Measurements from ENCODE around the gene PTPRG. TPM values are rescaled to one million over a fixed set of nuclear protein-coding genes. Genes with fewer than 3 reads are reported as not detected.

Gene PTPRG
- total RNA-seq, 2 donors from 2014 or later = 33.9 to 39.2 TPM

DNA sequence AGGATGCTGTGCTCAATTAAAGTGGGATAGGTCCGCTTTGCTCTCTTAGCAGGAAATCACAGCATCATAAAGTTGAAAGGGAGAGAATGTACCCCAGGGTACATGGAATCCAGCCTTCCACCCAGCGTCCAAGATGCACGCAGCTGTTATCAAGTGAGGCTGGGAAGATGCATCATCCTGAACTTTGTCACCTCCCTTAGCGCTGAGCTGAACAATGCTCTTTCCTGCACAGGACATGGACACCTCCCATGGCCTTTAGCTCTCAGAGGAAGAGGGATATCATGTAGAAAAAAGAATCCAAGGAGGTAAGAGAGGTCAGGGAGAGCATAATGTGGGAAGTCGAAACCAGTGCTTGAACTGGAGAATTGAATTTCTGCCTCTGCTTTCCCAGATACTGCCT lies 619.1 kb downstream of the PTPRG start:
- H3K36me3 ChIP-seq = no peaks in the 10 kb centered on the region
- no peak overlapping the region for H3K4me3 ChIP-seq
- H3K27ac ChIP-seq = no peak overlapping the region
- peaks cover 0 to 25% of the 10 kb centered on the region in 2 donors for H3K4me1 ChIP-seq
- DNase-seq (ENCODE audit: low spot score) = no peak
- no peaks in the 10 kb centered on the region for H3K9me3 ChIP-seq
- no peaks in the 10 kb centered on the region for H3K27me3 ChIP-seq
- TF ChIP-seq, protein P1, sequence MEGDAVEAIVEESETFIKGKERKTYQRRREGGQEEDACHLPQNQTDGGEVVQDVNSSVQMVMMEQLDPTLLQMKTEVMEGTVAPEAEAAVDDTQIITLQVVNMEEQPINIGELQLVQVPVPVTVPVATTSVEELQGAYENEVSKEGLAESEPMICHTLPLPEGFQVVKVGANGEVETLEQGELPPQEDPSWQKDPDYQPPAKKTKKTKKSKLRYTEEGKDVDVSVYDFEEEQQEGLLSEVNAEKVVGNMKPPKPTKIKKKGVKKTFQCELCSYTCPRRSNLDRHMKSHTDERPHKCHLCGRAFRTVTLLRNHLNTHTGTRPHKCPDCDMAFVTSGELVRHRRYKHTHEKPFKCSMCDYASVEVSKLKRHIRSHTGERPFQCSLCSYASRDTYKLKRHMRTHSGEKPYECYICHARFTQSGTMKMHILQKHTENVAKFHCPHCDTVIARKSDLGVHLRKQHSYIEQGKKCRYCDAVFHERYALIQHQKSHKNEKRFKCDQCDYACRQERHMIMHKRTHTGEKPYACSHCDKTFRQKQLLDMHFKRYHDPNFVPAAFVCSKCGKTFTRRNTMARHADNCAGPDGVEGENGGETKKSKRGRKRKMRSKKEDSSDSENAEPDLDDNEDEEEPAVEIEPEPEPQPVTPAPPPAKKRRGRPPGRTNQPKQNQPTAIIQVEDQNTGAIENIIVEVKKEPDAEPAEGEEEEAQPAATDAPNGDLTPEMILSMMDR (IDR thresholded peaks at IDR 0.05) = no peak

DNA sequence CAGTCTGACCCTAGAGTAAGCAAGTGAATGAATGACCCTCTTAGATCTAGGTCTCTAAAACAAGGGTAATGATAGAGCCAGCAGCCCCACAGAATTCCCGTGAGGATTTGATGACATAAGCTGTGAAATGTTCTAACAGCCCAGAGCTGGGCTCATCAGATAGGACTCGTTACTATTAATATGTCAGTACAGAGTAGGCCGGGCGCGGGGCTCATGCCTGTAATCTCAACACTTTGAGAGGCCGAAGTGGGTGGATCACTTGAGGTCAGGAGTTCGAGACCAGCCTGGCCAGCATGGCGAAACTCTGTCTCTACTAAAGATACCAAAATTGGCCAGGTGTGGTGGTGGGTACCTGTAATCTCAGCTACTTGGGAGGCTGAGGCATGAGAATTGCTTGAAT lies 621.7 kb downstream of the PTPRG start:
- TF ChIP-seq, protein P1 (IDR thresholded peaks at IDR 0.05) = no peak

DNA sequence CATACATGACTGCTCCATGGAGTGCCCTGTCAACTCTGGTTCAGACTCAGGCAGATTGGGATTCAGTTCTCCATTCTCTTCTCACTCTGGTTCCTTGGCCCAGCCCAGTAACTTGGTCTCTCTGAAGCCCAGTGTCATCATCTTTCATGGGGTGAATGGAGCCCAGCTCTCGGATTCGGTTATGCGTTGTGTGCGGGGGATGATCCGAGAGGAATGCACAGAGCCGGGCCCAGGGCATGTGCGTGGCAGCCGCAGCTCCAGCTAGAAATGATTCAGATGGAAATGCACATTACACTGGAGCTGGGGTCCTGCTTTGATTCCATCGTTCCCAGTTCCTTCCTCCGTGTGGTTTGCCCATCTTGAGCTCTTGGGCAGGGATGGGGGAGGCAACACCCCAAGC lies 622.6 kb downstream of the PTPRG start:
- H3K36me3 ChIP-seq = no peaks in the 10 kb centered on the region
- no peak for DNase-seq (ENCODE audit: low spot score)
- peaks cover 0 to 41% of the 10 kb centered on the region in 2 donors for H3K4me1 ChIP-seq
- TF ChIP-seq, protein P1 (IDR thresholded peaks at IDR 0.05) = no peak
- no peaks in the 10 kb centered on the region for H3K9me3 ChIP-seq
- no peaks in the 10 kb centered on the region for H3K27me3 ChIP-seq
- no peak overlapping the region for H3K4me3 ChIP-seq
- H3K27ac ChIP-seq = no peak overlapping the region

More for the DNA sequence above, 621.7 kb downstream of the PTPRG start:
- Histone ChIP-seq H3K36me3 (no peaks in the 10 kb centered on the region), H3K4me1 (peaks cover 0 to 36% of the 10 kb centered on the region in 2 donors), H3K27me3 (no peaks in the 10 kb centered on the region), H3K4me3 (no peak overlapping the region), H3K27ac (no peak overlapping the region), H3K9me3 (no peaks in the 10 kb centered on the region)
- no peak for DNase-seq (ENCODE audit: low spot score)

DNA sequence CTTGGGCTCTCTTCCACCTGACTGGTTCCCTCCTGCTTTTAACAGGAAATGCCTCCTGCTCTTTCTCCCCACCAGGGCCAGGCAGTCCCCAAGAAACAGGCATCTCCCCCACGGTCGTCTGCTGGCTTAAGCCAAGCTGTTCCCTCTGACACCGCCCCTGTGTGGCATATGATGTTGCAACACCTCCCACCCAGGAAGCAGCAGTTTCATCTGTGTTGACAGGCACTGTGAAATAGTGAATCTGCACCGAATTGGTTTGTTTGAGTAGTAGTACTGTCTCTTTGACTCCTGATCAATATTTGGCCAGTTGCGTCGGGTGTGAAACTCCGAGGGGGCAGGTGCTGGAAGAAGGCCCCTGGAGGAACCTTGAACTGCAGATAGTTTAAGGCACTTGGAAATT lies 623.2 kb downstream of the PTPRG start:
- Histone ChIP-seq H3K4me3 (no peak overlapping the region), H3K27ac (no peak overlapping the region), H3K27me3 (no peaks in the 10 kb centered on the region), H3K36me3 (no peaks in the 10 kb centered on the region), H3K4me1 (peaks cover 0 to 38% of the 10 kb centered on the region in 2 donors), H3K9me3 (no peaks in the 10 kb centered on the region)
- TF ChIP-seq, protein P1 (IDR thresholded peaks at IDR 0.05) = no peak
- no peak for DNase-seq (ENCODE audit: low spot score)

DNA sequence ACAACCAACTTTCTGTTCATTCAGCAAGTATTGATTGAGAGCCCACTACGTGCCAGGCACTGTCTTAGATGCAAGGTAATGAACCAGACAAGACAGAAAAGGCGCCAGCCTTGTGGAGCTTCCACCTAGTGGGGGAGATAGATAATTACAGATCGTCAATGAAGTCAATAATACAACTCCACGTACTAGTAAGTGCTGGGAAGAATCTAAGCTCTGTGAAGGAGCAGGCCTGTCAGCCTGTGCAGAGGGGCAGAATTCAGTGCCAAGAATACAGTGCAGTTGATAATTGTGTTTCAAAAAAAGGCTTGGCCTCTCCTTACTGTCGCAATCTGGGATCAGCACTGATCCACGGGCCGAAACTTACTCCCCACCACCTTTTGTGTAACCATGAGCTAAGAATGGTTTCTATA lies 625.7 kb downstream of the PTPRG start:
- Histone ChIP-seq H3K4me3 (no peak overlapping the region), H3K36me3 (peaks cover 4% of the 10 kb centered on the region), H3K27ac (peak overlapping the region; percentile 35 to 71), H3K27me3 (no peaks in the 10 kb centered on the region), H3K4me1 (peaks cover 0 to 24% of the 10 kb centered on the region in 2 donors), H3K9me3 (no peaks in the 10 kb centered on the region)
- TF ChIP-seq, protein P1 (IDR thresholded peaks at IDR 0.05) = peak; percentile 40 to 71
- no peak for DNase-seq (ENCODE audit: low spot score)

DNA sequence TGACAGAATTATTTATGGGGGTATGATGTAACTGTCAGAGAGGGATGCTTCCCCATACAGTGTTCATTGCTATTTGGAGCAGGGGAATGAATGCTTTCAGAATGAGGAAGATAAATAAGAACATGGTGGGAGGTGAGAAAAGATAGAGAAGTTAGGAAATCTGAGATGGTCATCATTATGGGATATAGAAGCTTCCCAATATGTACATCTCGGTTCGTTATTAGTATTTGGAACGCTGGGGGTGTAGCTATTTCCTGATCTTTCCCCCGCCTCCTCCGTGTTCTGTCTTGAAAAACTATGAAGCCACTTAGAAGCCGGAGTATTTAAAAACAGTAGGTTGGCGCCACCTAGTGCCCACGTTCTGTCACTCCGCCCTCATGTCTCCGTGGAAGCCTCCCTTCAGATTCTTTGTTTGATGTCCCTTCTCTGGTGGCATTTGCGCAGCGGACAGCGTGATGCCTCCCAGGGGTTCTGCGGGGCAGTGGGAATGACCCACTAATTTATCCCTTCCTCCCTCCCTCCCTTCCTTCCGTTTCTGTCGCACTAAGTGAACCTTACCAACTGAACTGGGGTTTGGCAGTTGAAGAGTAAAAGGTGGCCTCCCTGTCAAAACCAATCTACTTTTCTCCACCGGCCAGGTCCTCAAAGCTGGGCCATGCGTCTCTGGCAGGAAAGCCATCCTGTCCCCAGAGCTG lies 627.5 kb downstream of the PTPRG start:
- no peak overlapping the region for H3K4me3 ChIP-seq
- TF ChIP-seq, protein P1 (IDR thresholded peaks at IDR 0.05) = peak; percentile 81 to 89
- peak; percentile 87 for DNase-seq (ENCODE audit: low spot score)

More for the DNA sequence above, 627.5 kb downstream of the PTPRG start:
- Histone ChIP-seq H3K36me3 (peaks cover 4% of the 10 kb centered on the region), H3K9me3 (no peaks in the 10 kb centered on the region), H3K4me1 (peaks cover 0 to 24% of the 10 kb centered on the region in 2 donors), H3K27ac (peak overlapping the region in 1 of 2 donors; percentile 18), H3K27me3 (no peaks in the 10 kb centered on the region)
